ENCODE data around the gene EQTN. TPM values are rescaled to one million over a fixed set of nuclear protein-coding genes. Genes with fewer than 3 reads are reported as not detected.

The EQTN gene
- total and polyA plus RNA-seq, 2 of the 8 experiments (the other 6 are each of a cell fraction or from before 2014, with no cell fraction given) = 0.23 TPM; not detected in 1

GRCh38 chr9:27261517-27262211, 35.3 kb downstream of the EQTN start:
- Histone ChIP-seq H3K23ac (ENCODE audit: insufficient read length) (no peak overlapping the region), H3K4me1 (replicated peaks in 1 of 4; ENCODE audit: control insufficient read depth in 3 of 4, insufficient read depth in 4 of 4, low read length in 3 of 4) (peaks cover 0 to 5% (median 0%) of the 10 kb centered on the region in 4 experiments; a peak in 2 of 7 replicates), H2AFZ (ENCODE audit: low read length) (no peak overlapping the region), H3K4me2 (ENCODE audit: insufficient read depth in 1 of 2, low read depth in 2 of 2, low read length in 2 of 2) (no peak overlapping the region), H3K4ac (replicated peaks; ENCODE audit: insufficient read length, low read depth, low read length) (no peak overlapping the region), H4K8ac (ENCODE audit: extremely low read depth, insufficient read depth, low read length) (no peak overlapping the region), H4K5ac (ENCODE audit: insufficient read length, low read depth, low read length) (no peak overlapping the region), H3K79me1 (ENCODE audit: low read depth, low read length) (no peaks in the 10 kb centered on the region), H2BK15ac (ENCODE audit: low read length) (no peak overlapping the region), H3K23me2 (ENCODE audit: low read depth, low read length) (no peaks in the 10 kb centered on the region), H3K27me3 (replicated peaks in 1 of 4; ENCODE audit: control insufficient read depth in 3 of 4, extremely low read depth in 1 of 4, insufficient read depth in 3 of 4, low read length in 3 of 4) (no peaks in the 10 kb centered on the region), H3K14ac (ENCODE audit: insufficient read length) (no peak overlapping the region), H3K56ac (replicated peaks; ENCODE audit: insufficient read length, low read depth, low read length) (no peak overlapping the region), H3K9me3 (ENCODE audit: insufficient read depth in 2 of 2, low read depth in 1 of 2, low read length in 1 of 2) (no peaks in the 10 kb centered on the region), H2BK12ac (ENCODE audit: low read depth, low read length) (no peak overlapping the region), H4K20me1 (replicated peaks in 1 of 2; ENCODE audit: control insufficient read depth in 1 of 2, insufficient read depth in 2 of 2, low read length in 2 of 2) (no peaks in the 10 kb centered on the region), H3K27ac (ENCODE audit: low read depth, low read length) (no peak overlapping the region), H4K91ac (replicated peaks; ENCODE audit: insufficient read length, low read length) (no peak overlapping the region), H3K9ac (replicated peaks in 1 of 4; ENCODE audit: extremely low read depth in 1 of 4, low read depth in 3 of 4, low read length in 3 of 4) (no peak overlapping the region), H2BK120ac (replicated peaks; ENCODE audit: low read depth, low read length) (no peak overlapping the region), H3K79me2 (ENCODE audit: control insufficient read depth in 1 of 2, insufficient read depth in 2 of 2, low read length in 2 of 2) (no peaks in the 10 kb centered on the region), H2AK5ac (ENCODE audit: low read depth, low read length) (no peak overlapping the region), H3K36me3 (ENCODE audit: control insufficient read depth in 2 of 4, insufficient read depth in 4 of 4, low read length in 3 of 4) (no peaks in the 10 kb centered on the region), H3K4me3 (ENCODE audit: extremely low read depth in 1 of 4, insufficient read depth in 2 of 4, low read depth in 3 of 4, low read length in 4 of 4) (no peak overlapping the region), H2BK20ac (ENCODE audit: low read length) (no peak overlapping the region), H3K18ac (ENCODE audit: extremely low read depth, low read length) (no peak overlapping the region), H2BK5ac (ENCODE audit: low read depth, low read length) (no peak overlapping the region)
- 60% methylated on average over 4 of the region's 4 CpGs; no CpG with 5 or more reads in 1 of the 2 experiments for WGBS, 2 experiments (ENCODE audit: extremely low coverage in 1 of 2, insufficient coverage in 1 of 2, insufficient read length in 1 of 2, insufficient replicate concordance in 2 of 2, low coverage in 1 of 2, low lambda C conversion rate in 2 of 2, missing lambda C conversion rate in 1 of 2)
- FAIRE-seq (no peak), DNase-seq (ENCODE audit: low read depth in 1 of 2, low spot score in 2 of 2) (no peak)
- ChIA-PET POLR2A (ENCODE audit: partially characterized antibody) (no interaction called here), CTCF (ENCODE audit: partially characterized antibody) (interaction anchor here (0.6 to 5.5 kb wide), 7 partner anchors 11 to 287 kb away, joined by 3 to 39 read pairs (median 5); no protein-coding TSS in a partner anchor)
- no peak for TF ChIP-seq BCL11A (IDR thresholded peaks at IDR 0.05; ENCODE audit: low read depth in 2 of 2, low read length in 2 of 2)
- TF ChIP-seq TCF12 (IDR thresholded peaks at IDR 0.05; ENCODE audit: low read depth, low read length) = no peak
- no peak for TF ChIP-seq CHD1 (IDR thresholded peaks at IDR 0.05; ENCODE audit: low read depth, low read length)
- no peak for TF ChIP-seq CBX5 (IDR thresholded peaks at IDR 0.05; ENCODE audit: low read depth, low read length)
- TF ChIP-seq SIN3A (conservative IDR thresholded peaks at IDR 0.05 in 1 of 2, IDR thresholded peaks at IDR 0.05 in 1 of 2; ENCODE audit: low read depth in 1 of 2, low read length in 2 of 2) = no peak

All from H1 (cell line).